NOMO-1 treated with dmso at 0.1 percent for 144 hours (cell line): ENCODE measurements around the gene SERINC3.
"Not testable (repeated sequence)": the region's sequence is repeated elsewhere in the genome, so short reads cannot be mapped to it uniquely, and the experiment has no call there.

Experiments
- DNase-seq: peaks from one replicate; lab custom pipeline; 2025; ENCODE audit not compliant: unreplicated experiment; lab: John Stamatoyannopoulos, UW

SERINC3 gene

DNA sequence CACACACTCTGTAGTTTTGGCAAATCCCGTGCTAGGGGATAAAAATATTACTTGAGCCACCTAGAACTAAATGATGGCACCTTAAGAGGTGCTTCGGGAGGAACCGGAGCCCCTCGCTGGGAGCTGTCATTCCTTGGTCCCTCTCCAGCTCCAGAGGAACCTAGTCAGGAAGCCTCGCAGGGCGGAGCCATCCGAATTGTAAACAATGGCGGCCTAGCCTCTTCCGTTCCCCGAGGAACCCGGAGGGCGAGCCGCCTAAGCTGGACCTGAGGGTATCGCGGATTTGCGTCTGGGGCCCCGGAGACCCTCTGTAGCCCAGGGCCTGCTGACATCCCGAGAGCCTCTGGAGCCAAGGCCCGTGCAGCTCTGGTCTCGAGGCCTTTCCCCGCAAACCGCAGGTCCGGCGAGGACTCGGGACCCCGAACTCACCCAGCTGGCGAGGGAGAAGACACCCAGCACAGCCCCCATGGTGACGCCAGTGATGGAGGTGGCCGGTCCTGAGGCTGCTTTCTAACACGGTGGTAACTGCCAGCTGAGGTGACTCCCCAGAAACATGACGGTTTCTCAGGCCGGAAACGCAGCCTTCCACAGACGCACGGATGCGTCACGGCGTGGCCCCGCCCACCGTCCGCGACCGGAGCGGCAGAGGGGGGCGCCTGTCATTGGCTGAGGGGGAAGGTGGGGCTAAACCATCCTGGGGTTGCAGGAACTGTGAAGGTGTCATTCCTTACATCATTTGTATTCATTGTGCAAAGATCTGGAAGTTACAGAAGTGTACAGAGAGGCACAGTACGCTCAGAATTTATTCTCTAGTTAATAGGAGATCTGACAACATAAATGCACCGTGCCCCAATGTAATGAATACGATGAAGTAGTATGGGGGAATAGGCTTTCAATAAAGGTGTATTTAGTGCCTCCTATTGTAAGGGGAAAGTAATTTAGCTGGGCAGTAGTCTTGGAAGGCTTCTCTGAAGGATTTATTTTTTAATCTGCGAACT is at the start of gene SERINC3:
SERINC3 (minus strand) TSS at position 587 of the 998 bp plus-strand sequence; CDS start at position 468, 119 bp downstream.
- DNase-seq = peak; percentile 91

DNA sequence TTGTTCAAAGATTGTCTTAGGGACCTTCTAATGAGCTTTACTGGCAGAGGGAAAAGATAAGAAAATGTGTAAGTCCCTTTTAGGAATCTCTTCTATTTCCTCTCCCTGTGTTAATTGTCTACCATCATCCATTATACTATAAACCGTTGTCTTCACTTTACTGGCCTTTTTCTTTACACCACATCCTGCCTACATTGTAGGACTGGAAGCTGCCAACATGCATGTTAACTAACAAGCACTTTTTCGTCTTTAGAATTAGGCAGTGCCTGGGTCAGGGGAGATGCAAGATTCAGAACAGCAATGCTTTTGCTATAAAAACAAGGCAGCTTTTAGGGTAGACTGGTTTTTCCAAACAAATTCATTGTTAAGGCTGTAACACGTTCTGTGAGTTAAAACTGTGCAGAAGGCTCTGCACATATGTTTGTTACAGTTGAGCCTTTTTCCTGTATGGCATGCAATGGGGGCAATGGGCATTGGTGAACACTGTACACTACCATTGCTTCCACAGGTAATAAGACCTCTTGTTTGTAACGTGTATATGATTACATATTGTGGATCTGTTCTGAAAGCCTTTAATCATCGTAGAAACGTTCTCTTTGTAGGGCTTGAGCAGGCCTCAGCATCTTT is 49.6 kb upstream of the SERINC3 start:
- DNase-seq = no peak

DNA sequence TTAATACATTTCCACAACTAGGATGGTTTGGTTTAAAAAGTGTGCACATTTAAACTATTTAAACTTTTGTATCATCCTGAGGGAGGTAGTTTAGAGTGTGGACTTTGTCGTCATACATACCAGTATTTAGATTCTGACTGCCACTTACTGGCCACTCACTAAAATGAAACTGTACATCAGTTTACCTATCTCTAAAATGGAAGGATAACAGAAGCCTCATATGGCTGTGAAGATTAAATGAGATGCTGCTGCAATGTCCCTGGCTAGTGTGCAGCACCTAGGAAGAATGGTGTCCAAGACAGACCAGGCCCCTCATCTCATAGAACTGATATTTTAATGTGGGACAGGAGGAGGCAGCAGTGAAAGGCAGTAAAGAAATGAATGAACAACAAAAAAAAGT is 48.5 kb upstream of the SERINC3 start:
- no peak for DNase-seq

DNA sequence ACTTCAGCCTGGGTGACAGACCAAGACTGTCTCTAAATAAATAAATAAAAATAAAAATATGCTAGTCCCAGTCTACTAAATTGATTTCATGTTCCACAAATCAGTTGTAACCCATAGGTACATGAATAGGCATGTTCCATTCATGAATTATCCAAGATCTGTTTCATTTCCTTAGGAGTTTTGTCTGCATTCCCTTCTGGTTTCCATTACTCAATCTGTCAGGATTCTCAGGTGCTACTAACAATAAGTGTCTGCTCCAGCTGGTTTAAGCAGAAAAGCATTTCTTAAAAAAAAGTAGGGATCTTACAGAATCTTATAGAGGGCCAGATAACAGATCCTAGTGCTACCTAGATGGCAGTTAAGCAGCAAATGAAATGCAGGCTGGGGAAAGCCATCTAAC is 44.9 kb upstream of the SERINC3 start:
- no peak for DNase-seq

DNA sequence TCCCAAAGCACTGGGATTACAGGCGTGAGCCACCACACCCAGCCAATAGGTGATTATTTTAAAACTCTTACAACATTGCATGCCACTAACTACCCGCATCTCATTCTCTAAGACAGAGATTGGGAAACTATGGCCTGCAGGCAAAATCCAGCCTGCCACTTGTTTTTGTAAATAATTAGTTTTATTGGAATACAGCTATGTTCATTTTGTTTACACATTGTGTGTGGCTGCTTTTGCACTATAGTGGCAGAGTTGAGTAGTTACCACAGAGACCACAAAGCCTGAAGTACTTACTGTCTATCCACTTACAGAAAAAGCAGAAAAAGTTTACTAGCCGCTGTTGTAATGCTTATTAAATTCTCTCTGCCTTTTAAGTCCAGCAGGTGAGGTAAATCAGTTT is 44.1 kb upstream of the SERINC3 start:
- no peak for DNase-seq

DNA sequence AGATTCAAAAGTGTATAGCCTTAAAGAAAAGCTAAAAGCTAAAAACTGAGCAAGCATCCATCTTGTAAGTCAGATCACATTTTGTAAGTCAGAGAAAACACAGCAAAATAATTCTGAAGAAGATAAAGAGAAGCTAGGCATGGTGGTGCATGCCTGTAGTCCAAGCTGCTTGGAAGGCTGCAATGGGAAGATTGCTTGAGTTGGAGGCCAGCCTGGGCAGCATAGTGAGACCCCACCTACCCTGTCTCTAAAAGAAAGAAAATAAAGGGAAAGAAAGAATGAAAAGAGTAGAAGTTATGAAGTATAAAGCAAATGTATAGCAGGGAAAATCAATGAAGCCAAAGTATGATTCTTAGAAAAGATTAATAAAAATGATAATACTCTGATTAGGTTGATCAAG is 40.0 kb upstream of the SERINC3 start:
- no peak for DNase-seq

DNA sequence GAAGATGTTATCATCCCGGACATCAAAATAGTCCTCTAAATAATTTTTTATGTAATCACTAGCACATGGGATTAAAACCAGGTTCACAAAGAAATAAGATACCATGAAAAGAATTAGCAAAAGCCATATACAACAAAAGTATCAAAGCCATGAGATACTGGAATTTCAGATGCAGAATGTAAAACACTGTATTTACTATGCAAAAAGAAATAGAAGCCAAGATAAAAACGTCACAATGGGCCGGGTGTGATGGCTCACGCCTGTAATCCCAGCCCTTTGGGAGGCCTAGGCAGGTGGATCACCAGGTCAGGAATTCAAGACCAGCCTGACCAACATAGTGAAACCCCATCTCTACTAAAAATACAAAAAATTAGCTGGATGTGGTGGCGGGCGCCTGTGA is 38.9 kb upstream of the SERINC3 start:
- not testable (repeated sequence) for DNase-seq

DNA sequence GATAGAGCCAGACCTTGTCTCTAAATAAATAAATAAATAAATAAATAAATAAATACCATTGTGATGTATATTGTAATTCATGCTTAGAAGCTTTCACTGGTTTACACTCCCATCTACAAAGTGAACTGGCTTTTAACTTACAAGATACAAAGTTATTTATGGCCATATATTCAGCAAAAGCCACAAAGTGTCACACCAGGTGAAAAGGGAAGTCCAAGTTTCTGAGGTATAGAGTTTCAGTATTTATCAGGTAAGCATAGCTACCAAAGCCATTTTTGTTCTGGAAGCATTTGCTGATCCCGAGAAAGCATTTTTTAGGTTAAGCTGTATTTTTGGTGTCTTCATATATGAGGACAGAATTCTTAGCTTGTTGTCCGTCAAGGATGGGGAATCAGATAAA is 38.4 kb upstream of the SERINC3 start:
- DNase-seq = no peak

DNA sequence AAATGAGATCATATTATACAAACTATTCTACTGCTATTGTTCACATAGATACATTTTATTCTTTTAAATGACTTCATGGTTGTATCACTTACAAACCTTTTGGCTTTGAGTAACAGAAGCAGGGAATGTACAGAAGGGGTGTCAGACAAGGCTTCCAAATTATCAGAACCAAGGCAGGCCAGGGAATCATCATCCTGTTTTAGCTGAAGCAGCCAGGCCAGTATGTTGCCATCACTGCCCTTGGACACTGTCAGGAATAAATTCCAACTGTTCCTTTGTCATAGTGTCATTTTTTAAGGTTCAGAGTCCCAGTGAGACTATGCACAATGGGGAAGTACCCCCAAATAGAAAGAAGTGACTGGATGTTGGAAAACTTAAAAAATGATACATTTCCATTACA is 37.4 kb upstream of the SERINC3 start:
- DNase-seq = no peak

DNA sequence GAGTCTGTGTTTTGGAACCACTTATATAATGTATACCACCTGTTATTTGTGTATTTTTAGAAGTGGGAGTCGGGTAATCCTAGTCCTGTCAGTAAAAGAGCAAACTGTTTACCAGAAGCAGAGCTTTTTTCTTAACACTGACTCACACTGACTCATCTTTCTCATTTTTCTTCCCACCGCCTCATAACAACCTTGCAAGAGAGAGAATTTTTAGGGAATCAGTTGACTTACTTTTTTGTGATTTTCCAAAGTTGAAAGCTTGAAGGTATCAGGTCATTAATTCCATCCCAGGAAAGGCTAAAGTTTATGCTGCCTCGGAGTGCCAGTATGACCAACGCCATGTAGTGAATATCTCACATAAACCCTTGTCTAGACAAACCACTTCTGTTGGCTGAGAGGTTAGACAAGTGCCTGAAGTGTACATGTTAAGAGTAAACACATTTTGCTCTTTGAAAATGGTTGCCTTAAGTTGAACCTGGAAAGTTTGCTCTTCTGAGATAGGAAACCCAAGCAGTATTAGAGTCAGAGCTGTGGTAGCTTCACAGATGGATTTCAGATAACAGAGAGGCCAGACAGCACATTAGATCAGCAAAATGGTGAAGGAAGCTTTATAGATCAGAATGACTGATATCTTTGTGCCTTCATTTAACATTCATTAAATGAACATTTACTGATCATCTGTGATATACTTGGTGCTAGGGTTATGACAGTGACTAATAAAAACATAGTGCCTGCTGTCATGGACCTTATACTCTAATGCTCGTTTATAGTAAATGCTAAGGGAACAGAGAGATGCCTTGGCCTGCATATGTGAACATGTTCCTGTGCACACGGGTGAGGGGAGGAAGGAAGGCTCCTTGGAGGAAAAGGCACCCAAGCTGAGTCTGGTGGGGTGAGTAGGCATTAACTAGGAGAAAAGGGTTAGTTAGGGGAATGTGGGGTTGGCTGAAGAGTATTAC is 31.4 kb upstream of the SERINC3 start:
- no peak for DNase-seq

DNA sequence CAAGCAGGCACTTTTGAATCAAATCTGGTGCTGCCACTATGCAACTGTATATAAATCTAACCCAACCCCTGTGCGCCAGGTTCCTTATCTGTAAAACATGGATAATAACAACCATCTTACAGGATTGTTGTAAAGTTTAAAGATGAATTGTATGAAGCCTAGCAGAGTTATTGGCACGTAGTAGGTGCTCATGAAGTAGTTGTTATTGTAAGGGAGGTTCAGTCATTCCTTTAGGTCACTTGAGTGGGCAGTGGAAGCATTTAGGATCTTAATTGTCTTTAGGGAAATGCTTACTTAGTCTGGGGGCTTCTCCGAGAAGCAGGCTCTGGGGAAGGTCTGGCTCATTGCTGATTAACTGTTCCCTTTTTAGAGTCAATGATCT is 30.7 kb upstream of the SERINC3 start:
- no peak for DNase-seq

DNA sequence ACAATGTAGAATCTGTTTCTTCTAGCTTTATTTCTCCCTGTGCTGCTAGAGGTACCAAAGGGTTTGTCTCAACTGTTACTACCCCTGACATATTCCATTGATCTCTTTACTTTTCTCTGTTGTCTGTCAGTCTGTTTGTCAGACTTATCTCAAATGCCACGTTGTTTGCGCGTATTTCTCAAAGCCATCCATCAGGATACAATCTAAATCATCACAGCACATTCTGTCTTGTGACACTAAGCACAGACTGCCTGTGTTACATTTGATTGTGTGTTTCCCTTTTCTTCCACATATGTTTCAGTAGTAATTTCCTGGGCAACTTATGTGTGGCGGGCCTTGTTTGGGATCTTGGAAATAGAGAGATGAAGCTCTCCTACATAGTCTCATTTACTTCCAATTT is 30.2 kb upstream of the SERINC3 start:
- DNase-seq = no peak

DNA sequence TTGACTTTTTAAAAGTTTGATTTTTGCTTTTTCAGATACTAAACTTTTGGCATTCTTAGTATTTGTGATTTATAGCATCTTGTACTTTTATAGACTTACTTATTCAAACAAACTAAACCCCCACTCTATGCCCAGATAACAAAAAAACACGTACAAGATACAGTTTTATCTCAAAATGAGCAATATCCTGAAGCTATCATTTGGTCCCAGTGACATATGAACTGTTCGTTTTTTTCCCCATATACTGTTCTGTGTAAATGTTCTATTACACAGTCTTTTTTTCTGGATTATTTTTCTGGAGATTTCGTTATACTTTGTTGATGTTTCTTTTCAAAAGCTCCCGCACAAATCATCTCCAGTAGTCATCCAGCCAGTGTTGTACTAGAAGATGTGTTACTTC is 27.3 kb upstream of the SERINC3 start:
- DNase-seq = no peak

DNA sequence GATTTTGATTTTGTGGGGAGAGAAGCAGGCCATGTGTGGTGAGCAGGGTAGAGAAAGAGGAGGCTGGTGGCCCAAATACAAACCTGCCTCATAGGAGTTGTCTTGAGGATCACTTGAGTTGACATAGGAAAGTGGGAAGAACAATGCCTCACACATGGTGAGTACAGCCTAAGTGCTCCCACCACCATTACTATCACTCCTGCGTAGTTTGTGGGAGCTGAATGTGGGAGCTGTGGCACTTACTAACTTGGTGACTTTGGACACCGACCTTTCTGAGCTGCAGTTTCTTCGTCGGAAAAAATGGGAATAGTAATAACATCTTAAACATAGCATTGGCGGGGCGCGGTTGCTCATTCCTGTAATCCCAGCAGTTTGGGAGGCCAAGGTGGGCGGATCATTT is 25.5 kb upstream of the SERINC3 start:
- DNase-seq = no peak

DNA sequence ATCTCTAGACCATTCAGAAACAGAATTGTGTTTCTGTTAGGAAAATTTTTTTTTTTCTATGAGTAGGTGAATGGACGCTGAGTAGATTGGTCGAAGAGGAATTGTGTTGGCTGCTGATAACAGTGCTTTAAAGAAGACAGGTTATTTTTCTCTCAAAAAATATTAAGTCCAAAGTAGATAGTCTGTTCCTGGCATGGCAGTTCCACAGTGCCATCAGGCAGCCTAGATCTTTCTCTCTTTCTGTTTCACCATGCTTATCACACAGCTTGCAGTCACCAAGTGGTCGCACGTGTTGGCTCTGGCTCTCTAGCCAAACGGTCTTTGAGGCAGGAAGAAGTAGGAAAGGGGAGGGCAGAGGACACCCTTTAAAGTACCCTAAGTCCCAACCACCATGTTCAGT is 22.4 kb upstream of the SERINC3 start:
- DNase-seq = no peak

DNA sequence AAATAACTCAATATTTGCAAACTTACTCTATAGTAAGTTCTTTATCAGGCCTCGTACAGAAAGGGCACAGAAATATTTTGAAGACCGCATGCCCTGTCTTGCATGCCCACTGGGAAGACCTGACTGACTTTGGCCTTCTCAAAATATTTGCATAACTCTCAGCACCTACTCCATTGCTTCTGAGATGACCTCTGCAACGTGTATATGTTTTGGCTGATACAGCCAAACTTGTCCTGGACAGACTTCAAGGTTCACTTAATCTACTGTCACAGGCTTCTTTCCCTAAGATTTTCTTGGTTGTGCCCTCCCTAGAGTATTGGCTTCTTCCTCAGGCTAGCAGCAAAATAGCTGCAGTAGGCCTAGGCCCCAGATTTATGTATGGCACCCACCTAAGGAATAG is 21.5 kb upstream of the SERINC3 start:
- DNase-seq = no peak

DNA sequence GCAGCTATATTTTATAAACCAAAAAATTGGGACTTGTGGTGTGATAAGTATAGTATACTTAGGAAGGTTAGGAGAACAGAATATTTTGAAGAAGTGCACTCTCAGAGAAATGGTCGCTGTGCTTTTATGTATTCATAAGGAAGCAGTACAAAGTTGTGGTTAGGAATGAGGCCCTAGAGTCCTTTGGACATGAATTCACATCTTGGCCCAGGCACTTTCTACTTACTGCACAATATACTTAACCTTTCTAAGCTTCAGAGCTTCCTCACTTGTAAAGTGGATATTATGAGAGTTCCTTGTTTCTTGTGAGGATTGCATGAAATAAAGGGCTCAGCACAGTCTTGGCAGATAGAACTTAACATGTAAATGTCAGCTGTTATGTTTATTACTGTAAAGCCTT is 21.0 kb upstream of the SERINC3 start:
- DNase-seq = peak; percentile 28

DNA sequence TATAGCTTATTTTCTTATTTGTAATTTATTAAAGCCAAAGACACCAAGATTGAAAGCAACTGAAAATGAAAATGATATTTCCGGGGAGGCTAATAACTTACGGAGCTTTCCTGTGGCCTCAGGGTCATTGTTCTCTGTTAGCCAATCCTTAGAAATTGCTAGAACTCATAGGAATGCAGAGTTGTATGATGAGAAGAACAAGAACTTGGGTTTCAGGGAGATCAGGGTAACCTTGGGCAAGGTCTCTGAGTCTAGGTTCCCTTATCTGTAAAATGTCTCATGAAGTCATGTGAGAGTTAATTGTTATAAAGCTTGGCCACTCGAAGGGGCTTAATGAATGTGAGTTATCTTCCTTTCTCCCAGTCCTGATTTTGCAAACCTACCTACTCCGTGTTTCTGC is 20.1 kb upstream of the SERINC3 start:
- no peak for DNase-seq

DNA sequence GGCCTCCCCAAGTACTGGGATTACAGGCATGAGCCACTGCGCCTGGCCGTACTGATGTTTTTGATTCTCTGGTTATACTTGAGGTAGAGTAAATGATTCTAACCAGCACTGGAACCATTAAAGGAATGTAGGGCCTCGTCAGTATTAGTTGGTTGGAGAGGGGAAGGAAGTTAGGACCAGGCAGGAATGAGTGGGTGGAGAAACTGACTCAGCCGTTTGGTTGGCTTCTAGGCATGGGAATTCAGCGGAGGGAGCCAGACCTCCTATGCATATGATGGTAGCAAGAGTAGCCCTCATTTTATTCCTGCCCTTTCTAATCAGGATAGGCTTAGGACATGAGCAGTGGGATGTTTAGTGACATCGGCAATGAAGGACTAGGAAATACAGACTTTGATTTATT is 19.0 kb upstream of the SERINC3 start:
- no peak for DNase-seq

DNA sequence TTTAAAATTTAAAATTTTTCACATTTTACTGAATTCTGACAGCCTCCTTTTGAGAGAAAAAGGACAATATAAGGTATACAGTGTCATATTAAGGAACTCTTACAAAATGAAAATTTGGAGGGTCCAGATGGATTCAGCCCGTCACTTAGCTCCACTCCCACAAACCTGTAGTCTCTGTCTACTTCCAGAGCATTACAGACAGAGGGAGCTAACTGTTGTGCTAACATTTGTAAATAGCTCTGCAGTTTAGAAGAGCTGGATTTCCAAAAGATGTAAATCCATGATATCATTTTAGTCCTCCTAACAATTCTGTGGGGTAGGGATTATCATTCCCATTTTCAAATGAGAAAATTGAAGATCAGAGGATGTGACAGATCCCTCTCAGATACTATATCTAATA is 16.1 kb upstream of the SERINC3 start:
- DNase-seq = no peak

DNA sequence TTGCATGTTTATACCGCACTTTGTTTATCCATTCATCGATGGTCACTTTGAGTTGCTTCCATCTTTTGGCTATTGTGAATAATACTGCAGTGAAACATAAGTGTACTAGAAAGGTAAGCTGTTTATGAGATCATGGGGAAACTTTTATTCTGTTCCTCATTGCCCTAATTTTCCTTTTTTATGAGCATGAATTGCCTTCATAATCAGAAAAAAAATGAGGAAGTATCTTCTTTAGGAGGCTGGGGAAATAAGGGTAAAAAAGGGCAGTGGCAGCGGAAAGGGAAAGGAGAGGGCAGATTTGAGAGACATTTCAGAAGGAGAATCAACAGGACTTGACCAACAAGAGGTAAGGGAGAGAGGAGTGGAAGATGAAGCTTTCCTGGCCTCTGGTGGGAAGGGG is 14.3 kb upstream of the SERINC3 start:
- DNase-seq = peak; percentile 25
